ENCODE measurements around the gene ZNF236.

DNA sequence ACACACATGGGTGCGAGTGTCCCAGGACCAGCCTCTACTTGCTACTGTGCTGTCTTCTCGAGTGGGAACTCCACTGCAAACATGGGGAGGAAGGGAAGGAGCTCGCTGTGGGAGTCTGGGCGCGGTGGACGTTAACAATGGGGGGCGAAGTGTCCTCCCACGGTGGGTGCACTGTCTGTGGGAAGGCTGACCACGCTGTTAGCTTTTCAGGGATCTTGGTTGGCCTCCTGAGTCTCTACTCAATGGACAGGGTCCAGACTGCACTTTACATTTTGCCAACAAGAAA is 163.5 kb downstream of the ZNF236 start:
- TF ChIP-seq CTCF (IDR thresholded peaks at IDR 0.05; ENCODE audit: low read depth, low read length) (no peak), EZH2phosphoT487 (IDR thresholded peaks at IDR 0.05; ENCODE audit: low read depth) (no peak)
